KBM-7 (cell line): ENCODE results near the gene NRG2.

Experiments
- DNase-seq: peaks from one replicate; pipeline ENCODE4 v3.0.0-alpha.2; 2015
- in situ Hi-C: fragments of 300-500 bp; cut with MboI; formaldehyde crosslinking; loops from 2 replicates; pipeline ENCODE4 v1.14.3; 2020; ENCODE audit warnings: low sequenced_read_pairs, low pct_unique_long_range_greater_than_20kb, mixed read lengths

NRG2 gene

GRCh38 chr5:140015706-140016105 lies 27.4 kb downstream of the NRG2 start:
- in situ Hi-C loops: no loop called here
- DNase-seq: no peak

- in situ Hi-C loops: no loop called here
- no peak for DNase-seq
These were observed 28.3 kb downstream of the NRG2 start for GRCh38 chr5:140014751-140015150.

GRCh38 chr5:140013536-140013935 lies 29.6 kb downstream of the NRG2 start:
- no peak for DNase-seq
- in situ Hi-C loops: no loop called here

DNA sequence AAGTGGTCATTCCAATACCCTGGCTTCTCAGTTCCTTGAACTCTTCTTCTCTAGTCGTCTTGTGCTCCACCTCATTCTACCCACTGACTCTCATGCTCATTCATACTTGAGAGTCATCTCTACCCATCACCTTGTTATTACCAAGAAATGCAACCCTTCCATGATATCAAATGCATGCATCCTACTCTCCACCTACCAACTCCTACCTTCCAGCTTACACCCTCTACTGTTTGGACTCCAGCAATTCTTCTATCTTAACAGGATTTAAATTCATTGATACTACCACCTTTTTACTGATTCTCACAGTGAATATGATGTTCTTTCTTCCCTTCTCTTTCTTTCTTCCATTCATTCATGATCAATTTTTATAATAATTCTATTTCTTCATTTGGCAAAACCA lies 30.7 kb downstream of the NRG2 start:
- DNase-seq: no peak
- in situ Hi-C loops: no loop called here

DNA sequence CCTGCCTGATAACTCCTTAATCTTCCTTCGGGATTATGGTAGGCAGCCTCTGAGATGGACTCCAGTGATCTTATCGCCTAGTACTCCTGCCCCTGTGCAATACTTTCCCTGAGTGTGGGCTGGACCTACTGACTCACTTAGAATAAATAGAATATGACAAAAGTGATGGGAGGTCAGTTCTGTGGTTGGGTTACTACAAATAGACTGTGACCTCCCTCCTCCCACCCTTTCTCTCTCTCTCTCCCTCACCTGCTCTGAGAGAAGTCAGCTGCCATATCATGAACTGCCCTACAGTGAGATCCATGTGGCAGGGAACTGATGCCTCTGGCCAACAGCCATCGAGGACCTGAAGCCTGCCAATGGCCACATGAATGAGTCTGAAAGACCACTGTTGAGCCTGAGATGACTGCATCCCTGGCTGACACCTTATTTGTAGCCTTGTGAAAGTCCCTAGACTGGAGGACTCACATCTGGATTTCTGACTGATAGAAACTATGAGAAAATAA lies 31.7 kb downstream of the NRG2 start:
- in situ Hi-C loops: no loop called here
- DNase-seq: no peak

- DNase-seq: no peak
- in situ Hi-C loops: no loop called here
These were observed 32.3 kb downstream of the NRG2 start for GRCh38 chr5:140010798-140011197.

DNA sequence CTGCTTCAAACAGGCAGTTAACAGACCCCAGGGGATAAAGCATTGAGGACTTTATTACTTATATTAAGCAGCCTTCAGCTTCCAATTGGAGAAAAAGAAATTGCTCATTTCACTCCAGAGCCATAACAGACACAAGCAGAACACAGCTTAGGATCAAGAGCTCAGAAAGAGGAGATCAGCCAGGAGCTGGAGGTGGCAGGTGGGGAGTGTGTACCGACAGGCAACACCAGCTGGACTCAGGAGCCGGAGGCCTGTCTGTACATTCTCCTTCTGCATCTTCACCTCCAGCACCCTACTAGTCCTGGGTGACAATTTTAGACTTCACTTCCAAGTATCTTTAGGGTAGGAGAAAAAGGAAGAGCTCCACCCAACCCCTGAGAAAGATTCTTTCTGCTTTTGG lies 35.8 kb downstream of the NRG2 start:
- DNase-seq: no peak
- in situ Hi-C loops: no loop called here

DNA sequence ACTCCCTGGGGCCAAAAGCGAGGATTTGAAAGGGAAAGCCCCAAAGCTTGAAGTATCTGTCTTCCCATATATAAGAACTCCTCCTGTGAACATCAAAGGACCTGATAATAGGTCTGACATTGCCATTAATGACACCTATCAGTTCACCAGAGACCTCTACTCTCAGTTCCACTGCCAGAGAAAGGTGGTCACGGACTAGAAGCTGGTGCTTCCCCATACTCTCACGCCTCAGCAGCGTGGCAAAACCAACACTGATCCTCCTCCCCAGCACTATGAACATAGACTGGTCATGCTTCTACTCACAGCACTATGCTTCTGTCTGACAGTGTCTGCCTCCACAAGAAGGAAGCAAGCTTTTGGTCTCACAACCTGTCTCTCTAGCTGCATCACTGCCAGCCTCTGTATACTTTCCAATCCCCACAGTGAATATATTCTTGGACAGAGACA lies 37.9 kb downstream of the NRG2 start:
- DNase-seq: no peak
- in situ Hi-C loops: no loop called here

DNA sequence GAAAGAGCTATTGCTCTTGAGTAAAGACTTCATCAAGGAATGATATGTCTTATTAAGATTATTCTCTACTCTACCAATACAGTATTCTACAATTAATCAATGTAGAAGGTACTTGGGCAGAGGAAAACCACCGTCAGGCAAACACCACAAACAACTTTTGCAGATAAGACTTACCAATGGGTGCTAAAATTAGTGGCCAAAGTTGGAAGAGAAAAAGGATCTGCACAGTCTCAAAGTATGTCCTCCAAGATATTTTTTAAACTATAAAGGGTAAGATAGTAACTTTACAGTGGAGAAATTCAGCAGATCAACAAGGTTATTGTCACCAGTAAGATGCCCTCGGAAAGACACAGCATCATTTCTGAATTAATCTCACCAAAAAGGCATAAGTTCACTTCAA lies 38.9 kb downstream of the NRG2 start:
- in situ Hi-C loops: no loop called here
- DNase-seq: no peak

GRCh38 chr5:140003519-140003918 lies 39.6 kb downstream of the NRG2 start:
- in situ Hi-C loops: no loop called here
- DNase-seq: no peak

DNA sequence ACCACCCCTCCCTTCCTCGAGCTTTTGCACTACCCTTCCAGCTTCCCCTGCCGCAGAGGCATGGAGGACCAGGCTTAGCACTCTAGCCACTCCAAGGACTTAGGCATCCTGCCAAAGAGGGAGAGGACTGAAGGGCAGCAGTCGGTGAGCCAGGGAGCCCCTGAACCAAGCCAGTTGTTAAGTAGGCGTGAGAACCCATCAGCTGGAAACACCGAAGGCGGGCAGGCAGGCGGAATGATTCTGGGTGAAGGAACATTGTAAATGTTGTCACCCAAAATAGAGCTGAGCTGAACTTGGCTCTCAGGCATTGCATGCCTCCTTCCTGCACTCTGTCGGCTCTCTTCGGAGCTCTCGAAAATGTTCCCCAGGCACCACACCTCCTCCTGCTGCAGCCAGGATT lies 42.8 kb downstream of the NRG2 start:
- in situ Hi-C loops: no loop called here
- no peak for DNase-seq

DNA sequence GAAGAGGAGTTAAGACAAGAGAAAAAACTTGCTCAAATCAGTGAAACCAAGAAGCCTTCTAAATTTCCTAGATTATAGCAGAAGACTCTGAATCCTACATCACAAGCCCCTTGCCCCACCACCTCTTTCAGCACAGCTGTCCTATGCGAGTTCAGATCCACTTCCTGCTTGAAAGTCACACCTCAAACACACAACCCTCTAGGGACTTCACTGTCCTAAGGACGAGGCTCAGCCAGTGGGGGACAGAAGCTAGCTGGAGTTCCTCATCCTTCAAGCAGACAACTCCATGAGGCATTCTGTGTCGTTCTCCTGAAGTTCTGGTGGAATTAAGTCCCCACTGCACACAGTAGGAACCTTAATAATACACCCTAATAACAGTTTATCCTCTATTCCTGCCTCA lies 44.3 kb downstream of the NRG2 start:
- DNase-seq: no peak
- in situ Hi-C loops: no loop called here

GRCh38 chr5:139997276-139997675 lies 45.8 kb downstream of the NRG2 start:
- in situ Hi-C loops: no loop called here
- DNase-seq: no peak

DNA sequence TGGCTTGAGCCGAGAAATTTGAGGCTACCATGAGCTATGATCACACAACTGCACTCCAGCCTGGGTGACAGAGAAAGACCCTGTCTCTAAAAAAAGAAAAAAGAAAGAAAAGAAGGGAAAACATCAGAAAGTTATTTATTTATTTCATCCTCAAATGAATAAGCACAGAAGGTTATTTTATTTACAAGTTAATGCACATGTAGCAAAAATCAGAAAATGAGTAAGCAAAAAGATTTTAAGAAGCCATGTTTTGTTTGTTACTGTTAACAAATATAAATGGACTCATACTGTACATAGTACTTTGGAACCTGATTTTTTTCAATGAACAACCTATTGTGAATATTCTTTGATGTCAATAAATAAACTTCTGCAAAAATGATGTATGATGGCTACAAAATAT lies 47.2 kb downstream of the NRG2 start:
- in situ Hi-C loops: no loop called here
- DNase-seq: no peak

DNA sequence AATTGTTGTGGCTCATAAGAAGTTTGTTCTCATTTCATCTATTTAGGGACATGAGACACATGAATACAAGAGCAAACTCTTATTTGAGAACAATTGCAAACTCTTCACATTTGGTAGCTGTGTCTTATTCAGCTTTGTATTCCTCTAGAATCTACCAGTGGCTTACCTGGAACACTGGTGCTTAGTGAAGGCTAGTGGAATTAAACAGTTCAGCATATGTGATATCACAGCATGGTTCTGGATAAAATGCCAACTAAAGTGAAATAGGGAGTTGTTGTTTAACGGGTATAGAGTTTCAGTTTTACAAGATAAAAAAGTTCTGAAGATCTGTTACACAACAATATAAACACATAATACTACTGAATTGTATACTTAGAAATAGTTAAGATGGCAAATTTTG lies 48.9 kb downstream of the NRG2 start:
- in situ Hi-C loops: no loop called here
- DNase-seq: no peak

DNA sequence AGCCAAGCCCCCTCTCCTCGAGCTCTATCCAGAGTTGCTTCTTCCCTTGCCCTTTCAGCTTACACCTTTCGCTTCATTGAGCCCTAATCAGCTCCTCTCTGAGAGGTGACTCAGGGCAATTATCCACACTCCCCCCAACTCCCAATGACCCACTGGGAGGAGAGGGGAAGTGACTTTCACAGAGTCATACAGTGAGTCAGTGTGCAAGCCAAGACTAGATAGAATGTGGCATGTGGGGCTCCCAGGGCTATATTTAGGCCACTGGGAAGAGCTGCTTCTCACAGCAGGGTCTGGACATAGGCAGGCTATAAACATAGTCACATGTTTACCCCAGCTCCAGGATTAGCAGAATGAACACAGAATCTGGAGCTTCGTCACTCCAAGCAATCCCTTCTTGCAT lies 57.4 kb downstream of the NRG2 start:
- in situ Hi-C loops: no loop called here

DNA sequence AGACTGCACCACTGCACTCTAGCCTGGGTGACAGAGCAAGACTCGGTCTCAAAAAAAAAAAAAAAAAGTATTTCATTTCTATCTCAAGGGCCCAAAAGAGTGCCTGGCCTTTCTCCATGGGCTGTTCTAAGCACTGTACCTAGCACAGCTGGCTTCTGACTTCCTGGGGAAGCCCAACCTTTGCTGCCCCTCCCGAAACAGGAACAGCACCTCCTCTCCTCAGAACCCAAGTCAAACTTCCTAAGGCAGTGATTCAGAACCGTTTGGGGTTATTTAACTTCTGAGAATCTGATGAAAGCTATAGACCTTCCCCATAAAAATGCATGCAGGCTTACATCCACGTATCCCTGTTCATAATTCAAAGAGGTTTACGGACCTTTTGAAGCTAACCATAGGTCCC lies 57.8 kb downstream of the NRG2 start:
- no peak for DNase-seq
- in situ Hi-C loops: no loop called here

More for the DNA sequence above, 57.4 kb downstream of the NRG2 start:
- DNase-seq: peak; percentile 36

DNA sequence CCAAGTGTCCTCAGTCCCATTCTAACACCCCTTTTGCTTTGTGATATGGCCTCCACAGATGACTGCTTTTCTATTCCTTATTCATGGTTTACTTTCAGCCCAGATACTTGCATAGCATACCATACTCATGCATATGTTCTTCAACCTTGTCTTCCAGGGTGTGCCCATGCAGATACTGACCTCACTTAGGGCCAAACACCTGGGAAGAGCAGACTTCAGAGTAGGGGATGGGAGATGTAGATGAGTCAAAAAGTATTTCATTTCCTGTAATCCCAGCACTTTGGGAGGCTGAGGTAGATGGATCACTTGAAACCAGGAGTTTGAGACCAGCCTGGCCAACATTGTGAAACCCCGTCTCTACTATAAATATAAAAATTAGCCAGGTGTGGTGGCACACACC lies 58.3 kb downstream of the NRG2 start:
- no peak for DNase-seq
- in situ Hi-C loops: no loop called here

GRCh38 chr5:139982975-139983240 lies 60.2 kb downstream of the NRG2 start:
- in situ Hi-C loops: no loop called here
- no peak for DNase-seq

DNA sequence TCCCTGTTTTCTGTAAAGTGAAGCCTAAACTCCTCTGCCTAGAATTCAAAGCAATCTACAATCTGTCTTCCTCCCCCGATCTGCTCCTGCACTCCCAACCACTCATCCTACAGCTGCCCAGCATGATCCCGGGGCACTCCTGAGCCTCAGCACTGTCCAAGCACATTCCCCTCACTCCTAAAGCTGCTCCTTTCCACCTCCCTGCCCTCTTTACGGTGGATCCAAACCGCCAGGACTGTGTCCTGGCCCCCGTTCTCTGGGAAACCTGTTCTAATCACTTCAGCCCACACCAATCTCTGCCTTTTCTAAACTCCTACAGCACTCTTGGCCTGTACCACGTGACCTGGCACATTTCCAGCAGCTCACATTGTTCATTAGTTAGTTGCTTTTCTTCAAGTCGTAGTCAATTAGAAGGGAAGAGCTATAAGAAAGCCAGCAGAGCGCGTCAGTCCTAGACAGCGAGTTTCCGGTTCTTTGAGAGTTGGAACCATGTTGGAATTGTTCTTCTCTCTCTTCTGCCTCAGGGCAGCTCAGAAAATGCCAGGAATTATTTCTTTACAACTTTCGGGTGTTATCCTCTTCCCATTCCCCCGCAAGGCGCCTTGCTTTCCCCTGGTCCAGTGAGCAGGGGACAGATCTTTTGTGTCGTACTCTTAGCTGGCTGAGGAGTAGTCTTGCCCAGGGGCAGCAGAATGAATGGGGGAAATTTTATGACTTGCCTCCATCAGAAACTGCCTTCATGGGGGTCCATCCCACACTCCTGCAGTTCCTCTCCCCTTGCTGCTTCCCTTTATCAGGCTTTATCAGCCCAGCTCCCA lies 60.7 kb downstream of the NRG2 start:
- no peak for DNase-seq
- in situ Hi-C loops: no loop called here

DNA sequence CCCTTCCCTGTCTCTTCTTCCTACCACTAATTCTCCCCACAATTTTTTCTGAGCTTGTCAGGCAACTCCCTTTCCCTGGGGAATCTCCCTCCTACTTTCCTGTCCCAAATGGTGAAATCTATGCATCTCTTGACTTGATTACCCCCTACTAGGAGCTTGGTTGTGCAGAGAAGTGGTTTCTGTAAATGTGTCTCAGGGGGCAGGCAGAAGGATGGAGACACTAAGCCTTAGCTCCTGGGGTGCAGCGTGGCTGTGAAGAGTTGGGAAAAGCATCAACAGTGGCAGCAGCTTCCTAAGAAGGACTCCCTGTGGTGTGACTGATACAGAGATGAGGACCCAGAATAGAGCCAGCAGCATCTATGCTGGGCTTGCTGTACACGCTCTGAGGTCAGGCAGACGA lies 62.3 kb downstream of the NRG2 start:
- in situ Hi-C loops: no loop called here
- DNase-seq: no peak
